SW480 (cell line): ENCODE data around the gene NPC2.
A peak's percentile ranks its signal among the peaks of the same experiment; 100 is the strongest.

ENCODE experiments used
- DNase-seq: peaks from one replicate; pipeline ENCODE4 v3.0.0-alpha.2; 2016; ENCODE audit warnings: low spot score

The NPC2 gene

DNA sequence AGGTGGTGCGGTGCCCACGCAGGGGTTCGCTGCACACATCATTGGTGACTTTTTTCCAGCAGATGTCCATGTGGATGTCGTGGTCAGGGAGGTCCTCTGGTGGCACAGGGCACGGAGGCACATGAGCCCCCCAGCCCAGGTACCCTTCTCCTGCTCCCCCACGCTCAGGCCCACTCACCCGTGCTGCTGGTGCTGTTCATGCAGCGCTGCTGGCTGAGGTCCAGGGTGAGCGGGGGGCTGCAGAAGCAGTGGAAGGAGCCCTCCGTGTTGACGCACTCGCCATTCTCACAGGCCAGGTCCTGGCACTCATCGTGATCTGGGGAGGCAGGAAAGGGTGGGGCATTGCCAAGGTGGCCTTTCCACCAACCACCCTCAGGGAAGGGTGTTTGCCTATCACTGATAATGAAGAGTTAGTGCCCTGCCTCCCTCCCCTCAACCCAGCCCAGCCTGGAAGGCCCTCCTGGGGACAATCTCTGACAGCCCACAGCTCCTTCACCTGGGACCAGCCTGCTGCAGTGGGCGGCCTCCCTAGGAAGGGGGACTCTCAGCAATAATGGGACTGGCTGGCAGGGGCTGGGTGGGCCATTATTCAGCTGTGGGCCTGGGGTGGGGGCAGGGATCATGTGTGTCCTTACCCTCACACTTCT is 10.3 kb upstream of the NPC2 start:
- DNase-seq = no peak

DNA sequence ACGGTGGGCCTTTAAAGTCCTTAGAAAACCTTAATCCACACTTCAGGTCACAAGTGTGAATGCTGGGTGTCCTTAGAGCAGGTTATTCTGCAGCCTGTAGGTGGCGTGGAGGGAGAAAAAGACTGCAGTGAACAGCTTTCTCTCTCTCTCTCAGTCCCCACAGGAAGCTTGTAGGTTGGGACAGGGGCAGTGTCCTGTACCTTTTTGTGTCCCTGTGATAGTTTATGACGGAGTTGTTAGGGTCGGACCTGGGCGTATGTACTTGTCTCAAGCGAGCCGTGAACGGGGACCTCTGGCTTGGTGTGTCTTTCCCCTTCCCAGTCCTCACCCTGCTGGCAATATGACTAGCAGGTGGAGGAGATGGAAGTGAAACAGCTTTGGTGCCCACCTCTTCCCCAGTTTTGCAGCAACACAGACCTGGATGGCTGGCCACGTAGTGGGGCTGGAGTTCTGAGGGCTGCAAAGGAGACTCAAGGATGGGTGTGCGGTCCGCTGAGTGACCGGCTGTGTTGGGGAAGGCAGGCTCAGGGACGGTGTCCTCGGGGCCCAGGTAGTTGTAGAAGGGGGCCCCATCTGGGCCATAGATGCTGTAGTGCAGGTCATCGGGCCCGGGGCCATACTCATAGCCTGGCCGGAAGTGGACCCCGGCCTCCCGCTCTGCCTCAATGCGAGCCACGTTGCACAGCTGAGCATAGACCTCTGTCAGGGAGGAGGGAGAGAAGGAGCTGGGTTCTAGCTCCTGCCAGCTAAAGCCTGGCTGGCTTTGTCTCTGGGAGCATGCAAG is 9.3 kb upstream of the NPC2 start:
- DNase-seq = peak; percentile 65

DNA sequence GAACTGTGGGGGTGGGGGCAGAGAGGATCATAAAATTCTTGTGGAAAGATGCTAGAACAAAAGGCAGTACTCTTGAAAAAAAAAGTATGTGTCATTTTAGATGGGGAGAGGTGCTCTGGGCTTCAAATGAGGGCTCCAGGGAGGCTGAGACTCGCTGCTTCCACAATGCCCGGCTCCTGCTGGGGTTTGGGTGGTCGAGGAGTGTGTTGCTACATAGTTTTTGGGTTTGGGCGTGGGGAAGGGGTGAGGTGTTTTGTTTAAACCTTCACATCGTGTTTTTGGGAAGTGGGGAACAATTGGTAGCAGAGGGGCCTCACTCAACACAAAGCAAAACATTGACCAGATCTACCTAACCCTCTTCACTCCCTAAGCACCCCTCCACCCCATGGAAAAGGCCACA is 8.6 kb upstream of the NPC2 start:
- DNase-seq = no peak

DNA sequence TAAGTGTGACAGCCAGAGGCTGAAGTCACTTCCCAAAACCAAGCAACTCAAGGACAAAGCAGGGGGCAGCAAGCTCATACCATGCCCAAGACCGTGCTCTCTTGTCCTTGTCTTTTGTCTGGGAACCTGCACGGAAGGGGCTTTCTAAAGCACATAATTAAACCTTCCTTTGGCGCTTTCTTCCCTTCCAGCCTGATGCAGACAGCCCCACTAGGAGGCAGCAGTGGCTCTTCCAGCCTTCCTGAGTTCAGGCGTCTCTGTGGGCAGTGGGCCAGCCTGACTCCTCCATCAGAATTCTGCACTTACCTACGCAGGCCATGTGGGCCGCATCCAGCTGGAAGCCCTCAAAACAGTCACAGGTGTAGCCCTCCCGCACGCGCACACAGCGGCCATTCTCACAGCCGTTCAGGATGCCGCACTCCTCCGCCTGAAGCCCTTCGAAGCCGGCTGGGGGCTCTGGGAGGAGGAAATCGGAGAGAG is 8.1 kb upstream of the NPC2 start:
- DNase-seq = no peak

DNA sequence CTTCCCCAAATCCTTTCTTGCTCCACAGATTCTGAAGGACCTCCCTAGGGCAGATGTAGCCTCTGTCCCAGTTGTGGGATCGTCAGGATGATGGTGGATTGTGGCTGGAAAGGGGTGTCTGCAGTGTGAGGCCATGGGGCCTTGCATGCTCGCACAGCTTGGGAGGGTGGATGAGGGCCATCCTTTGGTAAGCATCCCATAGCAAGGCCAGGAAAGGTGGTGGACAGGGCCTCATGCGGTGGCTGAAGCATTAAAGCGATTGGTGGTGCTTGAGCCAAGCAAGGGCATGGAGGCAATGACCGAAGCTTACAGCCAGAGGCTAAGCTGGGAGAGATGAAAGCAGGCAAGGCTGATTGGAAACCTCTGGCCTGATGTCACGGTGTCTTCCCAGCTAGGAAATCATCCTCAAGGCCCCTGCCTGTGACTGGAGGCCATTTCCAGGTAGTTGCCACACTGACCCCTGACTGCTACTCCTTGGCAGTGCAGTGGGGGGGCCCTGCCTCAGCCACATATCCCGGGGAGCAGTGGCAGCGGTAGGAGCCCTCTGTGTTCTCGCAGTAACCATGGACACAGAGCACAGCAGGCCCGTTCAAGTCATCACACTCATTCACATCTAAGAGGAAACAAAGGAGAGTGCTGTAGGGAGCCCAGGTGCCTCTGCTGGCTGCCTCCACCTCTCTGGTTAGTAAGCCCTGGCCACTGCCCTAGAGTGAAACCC is 7.5 kb upstream of the NPC2 start:
- DNase-seq = no peak

DNA sequence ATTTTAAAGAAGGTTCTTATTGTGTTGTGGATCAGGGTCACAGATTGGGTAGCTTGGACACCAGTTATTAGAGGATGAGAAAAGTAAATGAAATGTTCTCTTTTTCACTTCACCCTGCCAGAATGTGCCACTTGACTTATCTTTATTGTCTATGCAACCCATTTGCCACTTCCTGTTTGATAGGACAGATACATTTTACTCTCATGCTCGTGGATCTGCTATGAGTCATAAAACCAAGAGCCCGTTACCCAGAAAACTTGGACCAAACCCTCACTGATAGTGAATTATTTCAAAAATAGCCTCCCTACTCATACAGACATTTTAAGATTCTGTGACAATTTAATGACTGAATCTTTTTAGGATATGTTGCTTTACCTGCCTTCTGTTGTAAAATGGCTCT is 2.3 kb upstream of the NPC2 start:
- DNase-seq = no peak

DNA sequence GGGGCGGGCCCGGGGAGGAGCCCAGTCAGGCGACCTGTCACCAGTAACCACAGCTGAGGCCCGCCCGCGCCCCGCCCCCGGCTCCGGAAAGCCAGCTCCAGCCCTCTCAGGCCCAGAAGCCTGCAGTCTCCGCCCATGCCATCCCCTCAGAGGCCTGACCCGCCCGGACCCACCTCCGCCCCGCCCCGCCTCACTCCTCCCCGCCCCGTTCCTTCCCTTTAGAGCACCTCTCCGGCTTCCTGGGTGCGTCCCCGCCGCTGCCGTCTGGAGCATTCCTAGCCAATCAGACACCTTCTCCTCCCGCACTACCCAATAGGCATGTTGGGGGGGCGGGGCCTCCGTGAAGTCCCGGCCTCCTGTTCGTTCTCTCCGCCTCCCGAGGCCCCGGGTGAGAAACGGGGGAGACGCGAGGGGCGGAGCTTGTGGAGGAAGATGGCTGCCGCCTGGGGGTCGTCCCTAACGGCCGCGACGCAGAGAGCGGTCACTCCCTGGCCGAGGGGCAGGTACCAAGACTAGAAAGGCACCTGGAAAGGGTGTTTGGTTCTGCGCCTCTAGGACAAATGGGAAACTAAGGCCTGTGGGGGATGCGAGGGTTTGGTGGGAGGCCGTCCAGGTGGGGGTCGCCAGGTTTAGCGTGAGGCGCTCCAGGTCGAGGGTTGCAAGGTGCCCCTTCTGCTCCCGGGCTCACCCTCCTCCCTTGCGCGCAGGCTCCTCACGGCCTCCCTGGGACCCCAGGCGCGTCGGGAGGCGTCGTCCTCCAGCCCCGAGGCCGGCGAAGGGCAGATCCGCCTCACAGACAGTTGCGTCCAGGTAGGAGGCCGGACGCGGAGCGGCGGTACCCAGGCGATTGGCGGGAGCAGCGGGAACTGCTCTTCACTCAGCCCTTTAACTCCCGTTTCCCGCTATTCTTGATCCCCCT is 497 bp upstream of the NPC2 start, which contains the start of gene ISCA2:
Gene ISCA2 (plus strand): TSS at position 423 of the 919 bp plus-strand sequence. CDS start 10 bp downstream, at position 433.
- peak; percentile 100 for DNase-seq

DNA sequence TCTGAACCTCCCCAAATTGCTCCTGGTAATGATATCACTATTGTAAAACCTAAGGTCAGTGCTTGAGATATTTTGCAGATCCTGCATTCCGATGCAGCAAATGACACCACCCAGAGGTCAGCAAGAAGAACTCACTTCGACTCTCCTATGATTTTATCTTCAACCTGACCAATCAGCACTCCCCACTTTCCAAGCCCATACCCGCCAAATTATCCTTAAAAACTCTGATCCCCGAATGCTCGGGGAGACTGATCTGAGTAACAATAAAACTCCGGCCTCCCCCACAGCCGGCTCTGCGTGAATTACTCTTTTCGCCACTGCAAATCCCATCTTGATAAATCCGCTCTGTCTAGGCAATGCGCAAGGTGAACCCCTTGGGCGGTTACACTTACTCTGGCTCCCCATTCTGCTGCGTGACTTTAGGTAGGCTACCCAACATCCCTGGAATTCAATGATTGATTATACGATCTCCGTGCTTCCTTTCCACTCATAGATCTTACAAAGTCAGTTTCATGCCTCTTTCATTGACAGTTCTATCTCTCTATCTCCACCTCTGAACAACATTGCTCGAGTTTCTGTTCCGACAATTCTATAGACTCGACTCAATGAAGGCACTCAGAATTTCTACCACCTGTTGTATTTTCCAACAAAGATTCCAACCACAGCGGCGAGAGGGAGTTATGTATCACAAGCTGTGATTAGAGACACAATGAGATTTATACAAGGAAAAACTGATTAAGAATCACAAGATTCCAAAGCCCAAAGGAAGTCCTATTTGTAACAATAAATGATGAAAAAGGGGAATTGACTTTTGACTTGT is 939 bp downstream of the NPC2 start:
- peak; percentile 68 for DNase-seq

DNA sequence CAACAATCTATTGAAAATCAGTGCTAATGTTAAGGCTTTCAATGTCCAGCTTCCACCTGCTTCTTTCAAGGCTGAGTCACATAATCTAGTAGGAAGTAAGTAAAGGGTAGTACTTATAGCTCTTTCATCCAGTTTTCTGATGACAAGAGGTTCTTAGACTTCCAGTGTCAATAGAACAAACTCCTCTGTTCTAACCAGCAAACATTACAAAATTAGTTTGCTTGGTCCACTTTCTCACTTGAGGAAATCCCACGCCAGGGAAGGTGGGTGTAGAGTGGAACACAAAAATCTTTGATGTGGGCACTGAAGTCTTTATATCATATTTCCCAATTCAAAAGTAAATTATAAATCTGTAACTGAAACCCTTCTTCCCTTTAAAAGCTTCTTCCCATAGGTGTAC is 2.6 kb downstream of the NPC2 start:
- no peak for DNase-seq

DNA sequence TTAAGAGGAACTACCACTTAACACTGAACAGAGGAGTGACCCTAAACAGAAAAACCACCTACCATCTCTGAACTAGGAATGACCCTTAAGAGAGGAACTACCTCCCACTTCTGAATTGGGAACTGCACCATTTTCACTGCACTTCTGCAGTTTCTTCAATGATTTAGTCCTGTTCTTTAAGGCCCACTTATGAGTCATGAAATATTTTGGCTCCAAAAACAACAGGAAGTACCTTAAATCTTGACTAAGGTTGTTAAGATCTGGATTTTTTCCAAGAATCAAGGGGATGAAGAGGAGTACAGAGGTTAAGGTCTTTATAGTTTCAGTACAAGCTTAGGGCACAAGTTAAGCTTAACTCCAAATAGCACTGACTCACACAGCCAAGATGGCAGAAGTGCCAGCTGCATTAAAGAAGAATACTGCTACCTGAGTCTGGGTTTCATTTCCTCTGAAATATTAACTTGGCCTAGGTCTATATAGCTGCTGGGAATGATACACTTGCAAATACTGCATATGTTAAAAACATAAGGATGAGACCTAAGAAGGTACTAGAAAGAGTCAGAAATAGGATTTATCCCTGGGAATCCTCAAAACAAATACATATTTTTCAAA is 4.2 kb downstream of the NPC2 start:
- DNase-seq = no peak

DNA sequence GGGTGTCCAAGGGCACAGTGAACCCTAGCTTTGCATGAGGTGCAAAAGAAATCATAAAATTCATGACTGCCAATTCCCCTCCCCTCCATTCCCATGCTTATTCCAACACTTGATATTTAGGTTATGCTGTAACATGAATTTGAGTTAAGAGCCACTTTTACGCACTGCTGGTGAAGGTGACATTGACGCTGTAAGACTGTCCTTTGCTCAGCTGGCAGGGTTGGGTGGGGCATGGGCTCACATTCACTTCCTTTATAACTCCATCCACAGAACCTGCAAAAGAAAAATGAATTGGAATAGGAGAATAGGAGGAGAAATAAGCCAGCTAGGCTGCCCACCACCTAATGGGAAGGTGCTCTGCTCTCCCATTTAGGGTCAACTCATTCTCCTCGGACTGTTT is 6.9 kb downstream of the NPC2 start:
- DNase-seq = no peak

DNA sequence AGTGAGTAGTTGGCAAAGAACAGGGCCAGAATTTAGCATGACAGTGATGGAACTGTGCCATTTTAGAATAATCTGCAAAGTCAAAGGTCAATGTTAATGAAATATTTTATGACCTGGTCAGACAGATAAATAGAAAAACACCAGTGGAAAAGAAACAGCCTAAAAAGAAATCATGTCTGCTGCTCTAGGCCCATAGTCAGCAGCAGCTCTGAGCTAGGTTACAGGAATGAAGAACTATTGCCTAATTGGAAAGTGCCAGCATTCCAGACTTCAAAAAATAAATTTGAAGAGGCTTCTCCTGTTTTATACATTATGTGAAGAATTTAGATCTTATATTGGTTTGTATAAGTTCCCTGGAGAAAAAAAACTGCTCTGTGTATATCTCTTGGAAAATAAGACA is 9.8 kb downstream of the NPC2 start:
- no peak for DNase-seq

DNA sequence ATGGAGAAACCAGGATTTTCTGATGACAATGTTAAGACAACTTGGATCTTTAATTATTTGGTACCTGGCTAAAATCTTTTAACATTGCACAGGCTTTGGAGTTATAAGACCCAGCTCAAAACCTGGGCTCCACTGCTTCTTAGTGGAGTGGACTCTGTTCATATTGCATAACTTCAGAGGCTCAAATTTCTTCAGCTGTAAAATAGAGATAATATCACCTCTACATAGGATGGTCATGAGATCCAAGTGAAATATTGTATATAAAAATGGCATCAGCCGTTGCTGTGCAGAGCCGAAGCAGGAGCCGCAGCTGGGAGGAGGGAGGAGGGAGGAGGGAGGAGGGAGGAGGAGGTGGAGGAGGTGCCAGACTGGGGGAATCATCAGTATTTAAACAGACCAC is 10.5 kb downstream of the NPC2 start:
- no peak for DNase-seq

DNA sequence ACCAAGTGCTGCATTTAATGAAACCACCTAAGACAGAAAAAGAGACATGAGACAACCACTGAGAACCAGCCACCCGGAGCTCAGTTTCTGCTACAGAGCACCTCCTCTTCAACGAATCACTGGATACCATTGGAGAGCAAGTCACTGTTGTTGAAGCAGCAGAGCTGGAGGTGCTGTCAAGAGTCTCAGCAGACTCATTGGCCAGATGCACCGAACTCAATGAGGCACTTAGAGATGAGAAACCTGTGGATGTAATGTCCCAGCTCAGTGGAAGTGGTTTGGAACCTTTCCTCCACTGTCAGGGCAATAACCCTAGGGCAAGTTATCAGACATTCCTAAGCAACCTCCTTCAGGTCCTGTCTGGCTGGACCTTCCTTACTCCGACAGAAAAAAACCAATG is 13.1 kb downstream of the NPC2 start:
- DNase-seq = no peak

DNA sequence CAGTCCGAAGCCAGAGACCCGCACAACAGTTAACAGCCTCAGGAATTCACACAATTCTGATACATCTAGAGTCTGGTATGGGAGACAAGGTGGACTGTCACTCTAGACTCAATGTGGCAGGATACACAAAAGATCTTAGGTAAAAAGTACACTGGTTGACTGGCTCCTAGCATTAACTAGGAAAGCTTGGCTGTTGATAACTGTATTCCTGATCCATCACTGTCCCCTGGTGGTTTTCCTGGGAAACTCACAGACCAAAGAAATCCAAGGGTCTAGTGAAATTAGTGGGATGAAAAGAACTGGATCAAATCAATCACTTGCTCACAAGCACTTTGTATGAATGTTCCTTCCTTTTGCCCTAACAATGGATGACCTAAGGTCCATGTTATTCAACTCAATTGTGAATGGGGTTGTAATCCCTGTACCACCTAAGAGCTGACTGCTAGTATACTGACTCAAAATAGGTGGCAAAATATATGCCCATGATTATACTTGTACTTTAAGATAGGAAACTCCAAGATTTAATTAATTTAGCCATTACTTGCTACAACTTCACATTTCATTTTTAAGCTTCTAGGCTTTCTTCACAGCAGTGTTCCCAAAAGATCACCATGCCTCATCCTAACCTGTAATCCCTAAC is 14.0 kb downstream of the NPC2 start:
- peak; percentile 51 for DNase-seq

DNA sequence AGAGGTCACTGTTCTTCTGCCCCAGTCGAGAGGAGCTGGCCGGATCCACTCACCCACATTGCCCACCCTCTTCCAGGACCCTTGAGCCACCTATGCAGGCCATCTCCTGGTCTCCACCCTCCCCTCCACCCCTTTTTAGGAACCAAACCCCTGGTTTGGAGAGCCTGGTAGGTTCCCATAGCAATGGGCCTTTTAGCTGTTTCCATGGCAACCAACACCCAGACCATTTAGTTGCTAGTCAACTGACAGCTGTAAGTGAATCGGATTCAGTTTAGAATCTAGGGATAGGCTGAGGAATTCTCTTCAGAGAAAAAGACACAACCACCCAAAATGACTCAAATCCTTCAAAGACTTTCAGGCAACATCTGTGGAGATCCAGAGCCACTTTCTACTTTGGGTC is 16.5 kb downstream of the NPC2 start:
- no peak for DNase-seq

DNA sequence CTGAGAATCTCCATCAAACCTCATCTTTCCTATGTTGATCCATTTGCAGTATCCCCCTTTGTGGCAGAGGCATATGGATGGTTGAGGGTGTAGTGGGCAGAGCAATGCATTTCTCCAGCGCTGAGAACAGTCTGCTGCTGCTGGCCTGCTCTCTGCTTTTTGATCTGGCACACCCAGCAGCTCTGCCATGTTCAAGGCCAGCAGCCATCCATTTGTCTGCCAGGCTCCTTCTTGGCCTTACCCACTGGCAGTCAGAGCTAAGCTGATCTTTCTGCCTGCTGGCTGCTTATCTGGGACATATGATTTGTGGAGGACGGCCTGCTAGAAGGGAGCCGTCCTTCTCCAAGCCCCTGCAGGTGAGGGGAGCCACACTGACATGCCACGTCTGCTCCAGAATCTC is 17.0 kb downstream of the NPC2 start:
- DNase-seq = no peak

DNA sequence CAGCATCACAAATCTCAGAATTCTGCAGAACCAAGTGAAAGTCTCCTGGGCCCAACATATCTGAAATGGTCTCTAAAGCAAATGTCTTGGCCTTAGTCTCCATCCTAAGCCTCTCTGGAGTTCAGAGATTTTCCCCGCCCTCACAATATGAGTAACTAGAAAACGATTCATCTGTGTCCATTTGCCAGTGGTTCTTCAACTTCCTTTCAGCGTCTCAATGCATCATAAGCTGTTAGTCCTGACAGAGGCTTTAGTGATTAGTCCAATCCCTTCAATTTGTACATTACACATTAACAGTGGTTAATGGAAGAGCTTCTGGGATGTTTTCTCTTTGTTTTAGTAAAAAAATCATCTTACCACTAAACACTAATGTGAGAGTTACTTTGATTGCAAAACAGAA is 17.4 kb downstream of the NPC2 start:
- no peak for DNase-seq

DNA sequence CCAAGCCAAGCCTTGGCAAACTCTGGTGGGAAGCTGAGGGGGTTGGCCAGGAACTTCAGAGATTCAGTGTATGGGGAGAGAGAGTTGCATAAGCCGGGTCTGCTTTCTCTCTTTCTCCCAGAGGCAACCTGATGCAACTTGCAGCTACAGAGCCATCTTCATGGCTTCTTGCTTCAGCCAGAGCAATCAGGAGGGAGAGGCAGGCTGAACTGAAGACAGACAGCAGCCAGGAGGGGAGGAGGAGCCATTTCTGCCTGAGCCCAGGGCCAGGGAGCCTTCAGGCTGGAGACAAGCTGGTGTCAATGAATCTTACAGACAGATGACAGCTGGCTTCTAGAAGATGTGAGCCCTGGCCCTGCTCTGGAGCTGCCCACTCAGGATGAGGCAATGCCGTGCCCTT is 18.7 kb downstream of the NPC2 start:
- no peak for DNase-seq

DNA sequence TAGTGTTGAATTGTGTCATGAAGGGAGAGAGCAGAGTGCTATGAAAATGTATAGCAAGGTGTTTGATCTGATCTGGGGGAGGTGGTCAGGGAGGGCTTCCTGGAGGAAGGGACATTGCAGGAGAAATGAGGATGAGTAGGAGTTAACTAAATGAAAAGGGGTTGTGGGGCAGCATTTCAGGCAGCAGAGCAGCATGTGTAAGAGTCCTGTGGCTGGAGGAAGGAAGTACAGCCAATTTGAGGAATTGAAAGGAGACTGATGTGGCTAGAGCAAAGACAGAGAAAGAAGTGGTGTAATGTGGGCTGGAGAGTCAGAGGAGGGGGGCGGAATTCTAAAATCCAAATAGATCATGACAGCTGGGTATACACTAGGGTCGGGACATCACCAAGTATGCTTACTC is 20.5 kb downstream of the NPC2 start:
- no peak for DNase-seq
